ENCODE data around the gene MYLK4.

Gene MYLK4

DNA sequence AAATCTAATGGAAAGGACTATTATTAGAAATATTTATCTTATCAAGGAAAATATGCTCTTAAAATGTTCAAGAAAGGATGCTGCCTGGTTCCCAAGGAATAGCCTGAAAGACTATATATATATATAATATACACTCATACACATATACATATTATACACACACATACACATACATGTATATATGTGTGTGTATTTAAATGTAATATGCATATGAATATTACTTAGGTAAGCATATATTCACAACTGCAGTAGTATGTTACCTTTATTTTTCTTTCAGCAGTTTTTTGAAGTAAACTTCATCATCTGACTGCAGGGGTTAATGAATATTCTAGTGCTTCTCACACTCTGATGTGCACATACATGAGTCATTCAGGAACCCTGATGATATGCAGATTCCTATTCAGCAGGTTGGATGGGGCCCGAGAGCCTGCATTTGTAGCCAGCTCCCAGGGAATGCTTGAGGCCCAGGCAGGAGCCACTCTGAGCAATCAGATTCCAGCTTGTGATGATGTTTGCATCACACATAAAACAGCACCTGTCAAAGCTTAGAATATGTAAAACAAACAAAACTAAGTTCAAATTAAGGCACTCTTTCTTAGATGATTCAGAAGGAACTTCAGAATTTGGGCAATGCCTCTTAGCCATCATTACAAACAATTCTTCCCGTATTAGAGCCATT is 16.1 kb downstream of the MYLK4 start:
- no peak for DNase-seq (ENCODE audit: low read depth in 2 of 2)

DNA sequence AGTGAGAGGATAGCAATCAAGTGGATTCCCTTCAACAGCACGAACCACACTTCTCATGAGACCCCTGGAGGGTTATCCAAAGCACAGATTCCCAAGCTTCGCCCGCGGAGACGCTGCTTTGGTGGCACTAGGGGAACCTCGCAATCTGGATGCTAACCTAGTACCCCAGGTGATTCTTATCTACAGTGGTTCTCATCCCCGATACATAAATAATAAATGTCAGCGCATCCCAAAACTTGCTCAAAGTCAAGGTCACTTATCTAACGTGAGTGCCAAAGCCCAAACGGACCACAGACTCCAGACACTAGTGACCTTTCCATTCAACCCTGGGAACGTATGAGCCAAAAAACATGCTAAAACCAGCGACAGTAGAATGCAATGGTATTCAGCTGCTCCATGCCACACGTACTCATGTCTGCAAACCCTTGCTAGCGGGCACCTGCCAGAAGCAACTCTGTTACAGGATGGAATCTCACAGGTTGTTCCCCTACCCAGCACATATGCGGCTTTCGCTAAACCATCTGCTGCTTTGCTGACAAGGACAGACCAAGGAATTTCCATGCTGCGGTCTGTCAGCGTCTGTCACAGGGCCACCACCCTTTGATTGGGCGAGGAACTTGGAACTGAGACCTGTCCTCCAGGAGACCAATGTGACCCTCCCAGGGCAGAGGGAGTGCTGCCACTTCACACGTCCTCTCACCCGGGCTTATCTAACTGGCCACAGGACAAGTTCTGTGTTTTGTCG is 16.8 kb downstream of the MYLK4 start:
- no peak for DNase-seq (ENCODE audit: low read depth in 2 of 2)

DNA sequence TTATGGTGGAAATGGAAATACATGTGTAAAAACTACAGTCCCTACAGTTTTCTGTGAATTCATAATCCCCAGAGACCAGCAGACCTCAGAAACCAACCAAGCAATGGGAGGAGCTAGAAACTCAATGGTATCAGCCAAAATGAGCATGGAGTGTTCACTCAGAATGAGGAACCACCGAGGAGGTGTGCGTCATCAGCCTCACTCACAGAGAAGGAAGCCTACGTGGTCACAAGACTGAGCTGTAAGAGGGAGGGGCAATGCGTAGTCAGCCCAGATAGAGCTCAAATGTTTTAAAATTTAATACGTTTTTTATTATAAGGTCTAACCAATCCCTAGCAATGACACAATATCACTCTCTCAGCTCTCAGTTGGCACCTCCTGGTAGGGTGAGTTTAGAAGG is 17.4 kb downstream of the MYLK4 start:
- no peak for DNase-seq (ENCODE audit: low read depth in 2 of 2)

DNA sequence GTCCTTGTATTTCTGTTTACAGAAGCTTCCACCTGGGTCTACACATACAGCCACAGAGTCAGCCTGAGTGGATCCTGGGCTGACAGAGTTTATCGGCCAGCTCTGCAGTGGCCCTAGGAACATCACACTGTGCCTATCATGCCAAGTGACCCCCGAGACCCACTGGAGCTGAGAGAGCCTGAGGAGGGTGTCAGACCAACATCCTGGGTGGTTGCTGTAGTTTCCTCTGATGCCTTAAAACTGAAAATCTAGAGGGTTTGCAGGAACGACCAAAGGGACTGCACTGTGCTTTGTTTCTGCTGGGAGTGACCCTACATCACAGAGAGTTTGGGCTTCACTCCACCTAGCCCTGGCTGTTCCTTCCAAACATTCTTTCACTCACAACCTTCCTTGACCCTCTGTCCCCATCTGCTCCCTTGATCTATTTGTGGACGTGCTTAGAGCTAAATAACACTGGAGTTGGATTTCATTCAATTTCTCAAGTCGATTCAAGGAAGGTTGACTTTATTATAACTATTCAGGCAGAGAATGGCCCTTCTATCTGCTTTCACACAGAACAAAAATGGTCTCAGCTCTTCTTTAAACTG is 18.1 kb downstream of the MYLK4 start:
- DNase-seq (ENCODE audit: low read depth in 2 of 2): no peak

DNA sequence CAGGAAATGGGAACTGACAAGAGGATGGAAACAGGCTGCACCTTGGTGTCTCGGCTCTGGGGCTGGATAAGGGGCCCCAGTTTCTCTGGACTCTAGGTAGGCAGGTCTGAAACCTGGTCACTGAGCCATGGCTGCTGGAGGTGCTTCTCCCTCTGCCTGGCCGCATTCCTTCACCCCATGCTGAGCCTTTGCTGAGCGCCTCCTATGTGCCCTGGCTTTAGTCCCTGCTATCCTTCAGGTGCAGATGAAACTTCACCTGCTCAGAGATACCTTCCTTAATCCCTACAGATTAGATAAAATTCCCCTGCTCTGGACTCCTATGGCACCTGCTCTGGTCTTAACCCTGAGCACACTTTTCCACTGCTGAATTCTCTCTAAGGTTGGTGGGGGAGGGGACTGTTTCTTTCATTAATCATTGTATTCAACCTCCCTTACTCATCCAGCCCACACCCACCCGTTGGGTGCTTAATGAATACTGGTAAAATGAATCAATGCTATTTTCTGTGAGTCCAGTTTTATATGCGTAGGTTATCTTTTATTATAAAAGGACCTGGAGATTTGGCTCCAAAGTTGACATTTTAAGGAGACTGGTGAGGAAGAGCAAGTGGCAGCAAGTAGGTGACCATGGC is 19.3 kb downstream of the MYLK4 start:
- DNase-seq (ENCODE audit: low read depth in 2 of 2): no peak

DNA sequence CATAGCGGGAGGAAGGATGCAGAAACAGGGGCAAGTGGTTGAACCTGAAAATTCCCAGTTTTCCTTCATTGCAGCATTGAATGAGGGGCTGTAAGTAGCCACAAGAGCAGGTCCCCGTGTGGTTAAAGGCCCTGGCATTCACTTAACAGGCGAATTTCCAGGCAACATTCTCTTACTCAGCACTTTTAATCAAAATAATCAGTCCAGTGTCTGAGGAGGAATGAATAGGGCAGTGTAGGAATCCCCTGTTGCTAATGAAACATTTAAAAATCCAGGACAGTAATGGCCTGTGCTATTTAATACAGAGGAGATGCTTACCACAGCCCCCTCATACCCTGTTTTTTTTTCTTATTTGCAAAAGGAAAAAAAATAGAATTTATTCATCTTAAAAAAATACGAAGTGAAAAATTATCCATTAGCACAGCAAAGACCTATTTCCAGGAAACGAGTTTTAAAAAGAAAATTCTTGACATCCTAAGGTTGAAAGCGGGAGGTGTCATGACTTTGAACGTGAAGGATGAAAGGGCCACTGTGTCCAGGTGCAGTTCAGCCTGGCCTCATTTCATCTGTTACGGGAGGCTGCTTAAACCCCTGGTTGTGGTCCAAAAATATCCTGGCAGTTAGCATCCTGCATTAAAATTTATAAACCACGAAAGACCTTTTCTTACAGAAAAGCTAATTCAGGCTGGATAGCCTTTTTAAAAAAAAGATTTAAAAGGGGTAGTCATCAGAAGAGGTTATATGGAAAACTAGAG is 20.2 kb downstream of the MYLK4 start:
- no peak for DNase-seq (ENCODE audit: low read depth in 2 of 2)

DNA sequence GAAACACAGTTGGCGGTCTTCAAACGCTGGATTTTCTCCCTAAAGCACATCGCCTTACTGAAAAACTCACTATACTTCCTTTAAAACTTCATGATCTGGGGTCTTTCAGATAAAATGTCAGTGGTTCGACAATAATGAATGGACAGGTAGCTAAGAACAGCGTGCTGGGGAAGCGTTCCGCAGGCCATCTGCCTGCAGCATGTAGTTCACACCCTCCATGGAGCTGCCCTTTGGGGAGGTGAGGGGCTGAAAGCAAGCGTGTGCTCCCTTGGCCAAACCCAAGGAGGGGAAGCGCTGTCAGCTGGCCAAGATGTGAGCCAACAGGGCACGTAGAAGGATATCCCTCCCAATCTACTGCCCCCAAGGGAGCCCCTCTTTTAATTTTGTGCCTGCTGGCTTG is 20.8 kb downstream of the MYLK4 start:
- DNase-seq (ENCODE audit: low read depth in 2 of 2): no peak

DNA sequence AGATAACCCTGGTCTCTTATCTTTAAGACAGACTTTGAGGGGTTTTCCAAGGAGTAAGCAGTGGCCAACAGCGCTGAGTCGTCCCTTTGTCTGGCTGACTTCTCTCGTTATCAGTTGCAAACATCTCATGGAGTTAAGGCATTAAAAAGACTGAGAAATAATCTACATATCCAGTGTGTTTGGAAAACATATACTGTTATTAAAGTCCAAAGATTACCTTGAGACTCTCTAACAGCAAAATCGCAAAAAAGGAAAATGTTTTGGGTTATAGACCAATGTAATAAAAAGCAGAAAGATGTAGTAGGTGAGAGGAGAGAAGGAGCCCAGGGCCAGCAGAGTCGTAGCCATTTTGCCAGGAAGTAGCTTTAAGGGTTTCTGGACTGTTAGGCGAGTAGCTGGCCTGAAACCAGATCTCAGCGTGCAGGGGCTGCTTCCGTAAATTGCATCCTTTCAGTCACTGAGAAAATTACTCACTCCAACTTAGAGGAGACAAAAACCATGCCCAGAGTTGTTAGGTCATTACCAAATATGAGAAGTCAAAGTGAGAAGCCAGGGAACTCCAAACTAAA is 24.6 kb downstream of the MYLK4 start:
- no peak for DNase-seq (ENCODE audit: low read depth in 2 of 2)

DNA sequence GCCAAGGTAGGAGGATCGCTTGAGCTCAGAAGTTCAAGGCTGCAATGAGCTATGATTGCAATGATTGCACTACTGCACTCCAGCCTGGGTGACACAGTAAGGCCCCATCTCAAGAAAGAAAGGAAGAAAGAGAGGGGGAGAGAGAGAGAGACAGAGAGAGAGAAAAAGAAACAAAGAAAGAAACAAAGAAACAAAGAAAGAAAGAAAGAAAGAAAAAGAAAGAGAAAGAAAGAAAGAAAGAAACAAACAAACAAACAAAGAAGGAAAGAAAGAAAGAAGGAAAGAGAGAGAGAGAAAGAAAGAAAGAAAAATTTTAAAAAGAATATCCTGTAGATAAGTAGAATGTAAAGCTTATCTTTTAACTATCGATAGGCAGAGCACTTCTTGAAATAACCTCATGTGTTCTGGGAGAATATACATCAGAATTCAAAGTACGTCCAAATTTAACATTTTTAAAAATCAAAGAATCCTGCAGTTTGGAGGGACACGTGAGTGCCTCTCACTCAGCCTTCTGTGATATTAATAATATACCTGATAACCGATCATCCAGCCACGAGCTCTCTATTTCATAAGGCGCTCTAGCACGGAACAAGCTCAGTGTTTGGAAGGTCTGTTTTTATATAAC is 25.2 kb downstream of the MYLK4 start:
- no peak for DNase-seq (ENCODE audit: low read depth in 2 of 2)

DNA sequence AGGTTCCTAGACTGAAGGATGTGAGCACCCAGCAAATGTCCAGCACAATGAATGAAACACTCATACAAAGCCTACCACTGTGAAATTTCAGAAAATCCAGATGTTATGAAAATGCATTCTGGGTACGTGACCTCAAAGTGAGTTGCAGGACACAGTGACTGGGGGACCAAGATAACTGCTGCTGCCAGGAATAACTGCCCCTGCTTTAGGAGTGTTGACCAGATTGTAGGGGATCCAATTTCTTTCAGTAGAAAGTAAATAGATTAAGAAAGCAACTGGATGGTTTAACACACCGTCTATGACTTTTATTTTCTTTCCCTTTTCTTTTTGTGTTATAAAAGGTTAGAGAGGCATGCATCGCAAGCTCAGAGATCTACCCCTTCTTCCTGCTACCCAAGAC is 29.5 kb downstream of the MYLK4 start:
- no peak for DNase-seq (ENCODE audit: low read depth in 2 of 2)

DNA sequence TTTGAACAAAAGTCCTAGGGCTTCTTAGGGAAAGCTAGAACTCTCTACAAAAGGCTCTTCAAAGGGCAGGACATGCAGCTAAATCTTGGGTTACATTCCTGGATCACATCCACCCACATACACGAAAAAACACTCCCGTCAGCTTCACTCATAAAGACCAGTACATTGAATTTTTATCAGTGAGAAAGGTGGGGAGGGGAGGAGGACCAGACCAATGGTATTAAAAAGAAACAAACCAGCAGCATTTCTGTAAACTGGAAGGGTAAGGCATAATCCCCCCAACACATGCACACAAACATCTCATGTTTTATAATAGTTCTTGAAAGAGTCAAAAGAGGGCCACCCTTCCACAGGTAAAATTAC is 31.6 kb downstream of the MYLK4 start:
- no peak for DNase-seq (ENCODE audit: low read depth in 2 of 2)

DNA sequence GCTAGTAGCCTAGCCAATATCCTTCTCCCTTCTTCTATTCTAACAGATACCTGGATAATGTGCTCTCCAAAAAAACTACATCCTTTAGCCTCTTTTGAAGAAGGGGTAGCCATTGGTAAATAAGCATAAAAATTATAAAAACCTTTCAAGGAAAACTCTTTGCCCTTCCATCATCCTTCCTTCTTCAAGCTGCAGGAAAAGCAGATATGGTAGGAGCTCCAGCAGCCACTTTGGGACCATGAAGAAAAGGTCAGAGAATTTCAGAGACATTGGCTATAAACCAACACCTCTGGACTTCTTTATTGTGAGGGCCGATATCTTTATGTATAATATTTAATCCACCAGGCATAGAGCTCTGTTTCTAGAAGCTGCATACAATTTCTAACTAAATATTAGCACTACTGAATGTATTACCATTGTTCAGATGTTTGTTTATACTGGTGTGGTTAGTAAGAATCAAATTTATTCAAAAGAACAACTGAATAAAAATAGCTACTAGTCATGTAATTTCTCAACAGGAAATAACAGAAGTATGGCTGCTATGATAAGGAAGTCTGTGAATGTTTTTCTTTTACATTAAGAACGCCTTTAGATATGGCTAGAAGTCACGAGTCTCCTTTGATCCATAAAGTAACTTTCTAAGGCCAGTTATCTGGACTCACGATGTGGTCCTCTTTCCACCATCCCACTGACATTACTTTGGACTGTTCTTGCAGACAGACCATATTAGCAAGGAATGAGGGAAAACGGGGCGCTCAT is 32.2 kb downstream of the MYLK4 start:
- no peak for DNase-seq (ENCODE audit: low read depth in 2 of 2)

DNA sequence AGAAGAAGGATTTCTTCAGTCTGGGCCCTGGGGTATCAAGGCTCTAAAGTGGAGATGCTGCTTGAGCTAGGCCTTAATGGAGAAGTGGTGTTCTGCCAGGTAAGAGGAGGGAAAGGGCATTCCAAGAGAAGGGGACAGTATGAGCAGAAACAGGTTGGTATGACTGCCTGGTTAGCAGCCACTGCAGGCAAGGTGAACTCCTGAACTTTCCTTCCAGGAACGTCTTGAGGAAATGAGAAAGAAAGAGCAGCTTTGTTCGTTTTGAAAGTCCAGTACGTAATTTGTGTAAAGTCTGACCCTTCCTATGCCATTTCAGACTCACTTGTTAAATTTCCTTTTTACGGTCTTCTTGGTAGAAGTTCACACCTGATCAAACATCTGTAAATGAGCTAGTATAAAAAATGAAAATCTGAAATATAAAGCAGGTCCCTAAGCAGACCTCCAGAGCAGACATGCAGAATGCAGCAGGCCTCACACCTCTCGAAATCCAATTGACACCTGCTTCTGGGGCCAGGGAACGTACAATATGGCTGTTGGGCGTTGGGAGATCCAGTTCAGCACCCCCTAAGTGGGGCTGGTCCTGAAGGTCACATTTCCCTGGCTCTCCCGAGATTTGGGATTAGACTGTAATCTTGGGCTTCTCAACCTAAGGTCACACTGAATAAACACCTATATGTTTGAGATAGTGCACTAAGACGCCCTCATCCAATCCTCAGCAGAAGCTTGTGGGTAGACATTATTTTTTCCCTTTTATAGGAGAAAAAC is 33.6 kb downstream of the MYLK4 start:
- no peak for DNase-seq (ENCODE audit: low read depth in 2 of 2)

DNA sequence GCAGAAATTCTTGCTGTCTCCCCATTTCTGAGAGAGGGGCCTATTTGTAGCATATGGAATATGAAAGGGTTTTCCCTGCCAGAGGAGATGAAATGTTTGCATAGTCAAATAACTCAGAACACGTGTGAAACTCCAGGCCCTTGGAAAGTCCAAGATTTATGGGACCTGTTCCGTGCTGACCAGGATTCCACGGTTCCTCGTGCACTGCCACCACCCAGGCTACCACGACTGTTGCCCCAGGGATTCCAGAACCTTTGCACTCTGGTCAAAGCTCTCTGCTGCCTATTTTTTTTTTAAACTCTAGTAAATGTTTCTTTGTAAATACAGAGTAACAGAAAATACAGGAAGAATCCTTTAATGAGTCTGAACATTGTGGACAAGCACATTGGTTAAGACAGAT is 35.0 kb downstream of the MYLK4 start:
- no peak for DNase-seq (ENCODE audit: low read depth in 2 of 2)

DNA sequence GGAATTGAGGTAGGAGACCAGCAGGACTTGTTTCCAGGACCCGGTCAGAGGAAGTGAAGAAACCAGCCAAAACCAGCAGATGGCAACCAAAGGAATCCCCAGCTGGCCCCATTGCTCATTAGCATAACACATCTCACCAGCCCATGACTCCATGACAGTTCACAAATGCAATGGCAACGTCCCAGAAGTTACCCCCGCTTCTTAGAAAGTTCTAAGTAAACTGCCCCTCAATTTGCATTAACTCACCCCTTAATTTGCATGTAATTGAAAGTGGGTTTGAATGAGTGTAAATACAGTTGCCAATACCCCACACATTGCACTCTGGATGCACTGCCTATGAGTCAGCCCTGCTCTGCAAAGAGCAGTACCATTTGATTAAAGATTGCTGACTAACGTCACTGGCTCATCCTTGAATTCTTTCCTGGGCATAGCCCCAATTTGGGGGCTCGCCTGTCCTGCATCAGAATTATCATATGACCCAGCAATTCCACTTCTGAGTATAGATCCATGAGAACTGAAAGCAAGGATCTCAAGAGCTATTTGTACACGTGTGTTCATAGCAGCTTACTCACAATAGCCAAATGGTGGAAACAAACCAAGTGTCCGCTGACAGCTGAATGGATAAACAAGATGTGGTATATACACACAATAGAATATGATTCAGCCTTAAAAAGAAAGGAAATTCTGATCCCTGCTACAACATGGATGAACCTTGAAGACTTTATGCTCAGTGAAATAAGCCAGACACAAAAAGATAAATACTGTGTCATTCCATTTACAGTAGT is 36.4 kb downstream of the MYLK4 start:
- DNase-seq (ENCODE audit: low read depth in 2 of 2): no peak

DNA sequence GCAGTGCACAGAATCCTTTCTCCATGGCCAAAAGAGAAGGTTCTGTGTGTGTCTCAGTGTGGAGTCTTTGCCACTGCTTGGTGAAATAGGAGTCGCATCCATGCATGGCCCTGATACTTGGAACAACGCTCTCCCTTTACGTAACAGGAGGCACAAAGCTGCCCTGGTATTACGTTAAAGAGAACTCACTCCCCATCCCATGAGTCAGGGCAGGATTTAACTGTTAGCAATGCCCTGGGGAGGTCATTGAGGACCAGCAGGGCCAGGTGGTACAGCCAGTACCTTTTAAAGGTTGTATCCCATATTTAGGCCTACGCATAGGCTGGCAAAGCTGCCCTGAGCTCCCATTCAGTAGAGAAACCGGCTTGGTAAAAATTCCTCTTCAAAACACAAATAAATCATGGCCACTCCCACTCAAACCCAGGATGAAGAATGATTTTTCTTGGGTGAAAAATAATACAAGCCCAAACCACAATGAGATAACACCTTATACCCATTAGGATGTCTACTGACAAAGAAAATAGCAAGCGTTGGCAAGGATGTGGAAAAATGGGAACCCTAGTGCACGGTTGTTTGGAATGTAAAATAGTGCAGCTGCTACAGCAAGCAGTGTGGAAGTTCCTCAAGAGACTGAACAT is 37.1 kb downstream of the MYLK4 start:
- no peak for DNase-seq (ENCODE audit: low read depth in 2 of 2)

DNA sequence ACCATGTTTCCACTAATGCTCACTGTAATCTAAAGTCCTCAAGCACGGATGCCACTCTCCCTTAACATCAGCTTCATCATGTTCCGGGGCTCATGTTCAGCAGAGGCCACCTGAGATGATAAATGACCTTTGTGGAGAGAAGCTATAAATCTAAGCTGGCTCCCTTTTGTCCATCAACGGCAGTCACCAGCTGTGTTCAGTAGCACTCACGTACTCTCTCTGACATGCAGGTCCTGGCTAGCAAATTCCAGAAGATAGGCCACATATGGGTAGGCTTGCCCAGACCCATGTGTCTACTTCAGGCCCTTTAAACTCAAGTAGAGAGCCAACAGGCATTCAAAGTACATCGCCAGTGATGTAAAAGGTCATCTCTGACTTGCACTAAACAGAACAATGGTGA is 38.6 kb downstream of the MYLK4 start:
- no peak for DNase-seq (ENCODE audit: low read depth in 2 of 2)

DNA sequence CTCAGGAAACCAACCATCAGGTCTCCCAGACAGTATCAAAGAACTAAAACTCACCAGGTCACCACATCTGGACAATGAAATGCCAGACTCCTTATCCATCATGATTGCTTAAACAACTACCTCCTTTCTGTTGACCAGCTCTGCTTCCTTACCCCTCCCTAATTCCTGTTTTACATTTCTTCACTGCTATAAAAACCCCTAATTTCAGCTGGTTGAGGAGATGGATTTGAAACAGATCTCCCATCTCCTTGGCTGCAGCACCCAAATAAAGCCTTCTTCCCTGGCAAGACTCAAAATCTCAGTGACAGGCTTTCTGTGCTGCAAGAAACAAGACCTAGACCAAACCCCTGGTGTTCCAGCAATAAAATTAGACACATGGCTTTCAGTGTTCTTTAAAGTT is 40.3 kb downstream of the MYLK4 start:
- DNase-seq (ENCODE audit: low read depth in 2 of 2): no peak

DNA sequence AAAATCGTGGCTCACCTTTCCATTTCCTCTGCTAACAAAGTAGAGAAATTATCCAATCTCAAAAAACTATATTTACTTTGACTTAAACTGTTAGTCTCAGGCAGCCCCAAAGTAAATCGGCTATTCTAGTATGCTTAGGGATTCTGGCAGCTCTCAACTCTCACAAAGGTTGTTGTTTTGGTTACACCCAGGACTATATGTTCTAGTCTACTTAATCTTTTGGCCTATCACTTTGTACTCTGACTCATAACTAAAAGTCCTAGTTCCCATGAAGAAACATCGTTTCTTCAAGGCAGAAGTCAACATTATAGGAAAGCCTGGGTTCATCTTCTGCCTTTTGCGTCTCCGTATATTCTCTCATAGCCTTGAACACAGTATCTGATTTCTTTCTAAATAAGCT is 42.3 kb downstream of the MYLK4 start:
- DNase-seq (ENCODE audit: low read depth in 2 of 2): no peak
